ENCODE results near the gene IL17B. TPM values are rescaled to one million over a fixed set of nuclear protein-coding genes. Genes with fewer than 3 reads are reported as not detected.
A peak's percentile ranks its signal among the peaks of the same experiment; 100 is the strongest.

IL17B gene
- total and polyA plus RNA-seq, 9 of the 15 experiments (the other 6 are each of a cell fraction or from before 2014, with no cell fraction given), result 0.28 to 2.6 (median 0.53) TPM; not detected in 2

- H3K4me2 ChIP-seq (ENCODE audit: insufficient read depth, low read length), result no peak overlapping the region
- POLR2A ChIA-PET, result interaction anchor here (0.6 to 2.1 kb wide), 9 partner anchors 9 to 560 kb away, joined by 3 to 9 read pairs (median 3); partner anchors contain the start of genes GRPEL2 and PCYOX1L
- intact Hi-C loops (cut with micrococcal nuclease) (loop anchor here (5.0 kb wide), 2 partner anchors 66 to 196 kb away; no protein-coding TSS in a partner anchor), in situ Hi-C loops (cut with MboI) (no loop called here)
- 29% methylated on average over 1 of the region's 1 CpG for WGBS (ENCODE audit: insufficient coverage, low coverage, missing lambda C conversion rate)
- H4K20me1 ChIP-seq (replicated peaks; ENCODE audit: control insufficient read depth, insufficient read depth, low read length), result no peaks in the 10 kb centered on the region
- TF ChIP-seq CBFA2T3 (IDR thresholded peaks at IDR 0.05) (peak; percentile 25), RCOR1 (IDR thresholded peaks at IDR 0.05; ENCODE audit: borderline replicate concordance in 1 of 2, low read depth in 2 of 2, low read length in 2 of 2) (0 out of 4 replicates have a peak, but pooled peaks of 1 of the 2 experiments have one; percentile 39), RBM25 (IDR thresholded peaks at IDR 0.05; ENCODE audit: low read depth, low read length, severe bottlenecking) (peak; percentile 80), ZFP36 (IDR thresholded peaks at IDR 0.05; ENCODE audit: low read depth, low read length, partially characterized antibody) (no peak), ZNF175 (CRISPR knock-in tag; IDR thresholded peaks at IDR 0.05; ENCODE audit: low read depth) (no peak), ZNF79 (CRISPR knock-in tag; IDR thresholded peaks at IDR 0.05; ENCODE audit: low read depth) (no peak), POLR2H (tag; IDR thresholded peaks at IDR 0.05; ENCODE audit: low read depth) (no peak), KDM1A (IDR thresholded peaks at IDR 0.05) (peak in 1 of 2 experiments; percentile 59; a peak in 1 of 4 replicates), CEBPB (tag; IDR thresholded peaks at IDR 0.05) (peak; percentile 59), CEBPG (CRISPR knock-in tag; IDR thresholded peaks at IDR 0.05) (peak; percentile 14; the same call in 1 of the 2 replicates), CEBPG (tag; conservative IDR thresholded peaks at IDR 0.05 in 1 of 2, IDR thresholded peaks at IDR 0.05 in 1 of 2) (no peak), BDP1 (IDR thresholded peaks at IDR 0.05; ENCODE audit: insufficient read depth, insufficient read length) (no peak), BCOR (IDR thresholded peaks at IDR 0.05) (peak; percentile 43; the same call in 1 of the 2 replicates), ATF1 (CRISPR knock-in tag; IDR thresholded peaks at IDR 0.05) (no peak), ATF1 (tag; IDR thresholded peaks at IDR 0.05) (no peak), ZNF277 (CRISPR knock-in tag; IDR thresholded peaks at IDR 0.05; ENCODE audit: borderline replicate concordance) (no peak)
- TF ChIP-seq, protein P1, sequence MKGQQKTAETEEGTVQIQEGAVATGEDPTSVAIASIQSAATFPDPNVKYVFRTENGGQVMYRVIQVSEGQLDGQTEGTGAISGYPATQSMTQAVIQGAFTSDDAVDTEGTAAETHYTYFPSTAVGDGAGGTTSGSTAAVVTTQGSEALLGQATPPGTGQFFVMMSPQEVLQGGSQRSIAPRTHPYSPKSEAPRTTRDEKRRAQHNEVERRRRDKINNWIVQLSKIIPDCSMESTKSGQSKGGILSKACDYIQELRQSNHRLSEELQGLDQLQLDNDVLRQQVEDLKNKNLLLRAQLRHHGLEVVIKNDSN (CRISPR knock-in tag; IDR thresholded peaks at IDR 0.05), result 0 out of 2 replicates have a peak, but pooled peaks have one; percentile 6
- no peaks in the 10 kb centered on the region for H3K36me3 ChIP-seq (ENCODE audit: control insufficient read depth, insufficient read depth, low read length)
- FAIRE-seq (no peak), ATAC-seq (peak; percentile 21; the same call in 2 of the 3 replicates), DNase-seq (ENCODE audit: extremely low read depth in 1 of 4, low spot score in 3 of 4) (peak in 1 of 4 experiments; percentile 39)
- no peak overlapping the region for H2AFZ ChIP-seq (ENCODE audit: low read depth, low read length)
- no peaks in the 10 kb centered on the region for H3K9me3 ChIP-seq (replicated peaks; ENCODE audit: control insufficient read depth, insufficient read depth, low read depth, low read length)
- BruUV-seq (replicated peaks), result no TSS peak
- H3K27ac ChIP-seq (ENCODE audit: extremely low read depth, low read depth, low read length), result no peak overlapping the region
- no peaks in the 10 kb centered on the region for H3K9me1 ChIP-seq (ENCODE audit: control insufficient read depth, insufficient read depth, low read length)
- peak overlapping the region in 1 of 2 experiments; percentile 31; a peak in 2 of 4 replicates for H3K9ac ChIP-seq (ENCODE audit: insufficient read depth in 1 of 2, low read depth in 2 of 2, low read length in 2 of 2)
- CTCF ChIA-PET (ENCODE audit: low intra/inter-chr PET ratio), result interaction anchor here (1.3 to 1.8 kb wide), 2 partner anchors 68 to 198 kb away, joined by 4 to 9 read pairs; no protein-coding TSS in a partner anchor
- H3K27me3 ChIP-seq (ENCODE audit: control insufficient read depth in 2 of 2, insufficient read depth in 2 of 2, low read length in 2 of 2), result no peaks in the 10 kb centered on the region
- H3K79me2 ChIP-seq (ENCODE audit: control insufficient read depth, insufficient read depth, low read length), result no peaks in the 10 kb centered on the region
- peaks cover 23 to 25% of the 10 kb centered on the region in 2 experiments; a peak in 4 of 5 replicates for H3K4me1 ChIP-seq (replicated peaks in 1 of 2; ENCODE audit: control insufficient read depth in 2 of 2, insufficient read depth in 2 of 2, low read length in 2 of 2)
- no peak overlapping the region for H3K4me3 ChIP-seq
Observed at GRCh38 chr5:149366169-149366729, 12.8 kb downstream of the IL17B start.

Data from K562 (cell line).